ENCODE measurements around the gene GLDC.

The GLDC gene

DNA sequence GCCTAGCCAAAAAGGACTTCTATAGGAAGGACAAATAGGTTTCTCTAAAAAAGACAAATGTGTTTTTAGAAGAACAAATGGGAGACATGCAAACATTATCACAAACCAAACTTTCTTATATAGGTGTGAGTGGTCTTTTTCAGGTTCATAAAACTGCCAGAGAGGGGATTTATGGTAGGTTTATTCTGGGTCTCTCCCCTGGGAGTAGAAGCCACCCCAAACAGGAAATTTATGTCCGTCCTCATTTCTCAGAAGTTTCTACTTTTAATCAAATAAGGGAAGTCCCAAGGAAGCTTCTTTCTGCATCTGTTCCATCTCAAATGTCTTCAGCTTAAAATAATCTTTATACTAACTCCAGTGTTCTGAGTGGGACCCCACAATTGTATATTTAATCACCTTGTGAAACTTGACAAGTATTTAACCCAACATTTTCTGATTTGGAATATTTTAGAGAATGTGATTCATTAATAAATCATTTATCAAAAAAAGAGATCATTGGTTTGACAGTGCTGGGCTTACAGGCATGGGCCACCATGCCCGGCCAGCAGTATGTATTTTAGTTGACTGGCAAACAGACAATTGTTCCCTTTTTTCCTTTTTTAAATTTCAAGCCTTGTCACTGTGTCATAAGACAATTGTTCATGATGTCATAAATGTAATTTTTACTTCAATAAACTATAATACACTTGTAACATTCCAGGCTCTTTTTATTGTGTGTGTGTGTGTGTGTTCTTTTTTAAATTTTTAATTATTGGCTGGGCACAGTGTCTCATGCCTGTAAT, 44.6 kb upstream of the GLDC start:
- peak overlapping the region; percentile 47 for H3K4me3 ChIP-seq (ENCODE audit: low read length)
- peak overlapping the region; percentile 79 for H3K4me2 ChIP-seq (ENCODE audit: low read length)
- no peaks in the 10 kb centered on the region for H3K79me2 ChIP-seq (ENCODE audit: low read length)
- no peaks in the 10 kb centered on the region for H3K9me3 ChIP-seq (ENCODE audit: insufficient read depth, low read length)
- peaks cover 3% of the 10 kb centered on the region for H3K36me3 ChIP-seq (replicated peaks; ENCODE audit: low read depth, low read length)
- no peaks in the 10 kb centered on the region for H4K20me1 ChIP-seq (ENCODE audit: insufficient read depth, low read length)
- H3K27me3 ChIP-seq (ENCODE audit: low read depth, low read length) = no peaks in the 10 kb centered on the region
- TF ChIP-seq EZH2phosphoT487 (IDR thresholded peaks at IDR 0.05; ENCODE audit: low read depth) = no peak
- H3K27ac ChIP-seq (ENCODE audit: low read length) = peak overlapping the region; percentile 79
- peaks cover 39% of the 10 kb centered on the region for H3K4me1 ChIP-seq (ENCODE audit: low read length)
- peak overlapping the region; percentile 51 for H3K9ac ChIP-seq (ENCODE audit: low read length)
- H2AFZ ChIP-seq (ENCODE audit: low read depth, low read length) = no peak overlapping the region

DNA sequence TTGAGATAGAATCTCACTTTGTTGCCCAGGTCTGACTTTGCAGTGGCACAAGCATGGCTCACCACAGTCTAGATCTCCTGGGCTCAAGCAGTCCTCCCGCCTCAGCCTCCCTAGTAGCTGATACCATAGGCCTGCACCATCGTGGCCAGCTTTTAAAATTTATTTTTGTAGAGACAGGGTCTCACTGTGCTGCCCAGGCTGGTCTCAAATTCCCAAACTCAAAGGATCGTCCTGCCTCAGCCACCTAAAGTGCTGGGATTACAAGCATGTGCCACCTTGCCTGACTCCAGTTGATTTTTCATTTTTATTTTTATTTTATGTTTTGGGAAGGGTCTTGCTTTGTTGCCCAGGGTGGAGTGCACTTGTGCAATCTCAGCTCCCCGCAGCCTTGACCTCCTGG, 41.7 kb upstream of the GLDC start:
- Histone ChIP-seq H3K4me2 (ENCODE audit: low read length) (no peak overlapping the region), H2AFZ (ENCODE audit: low read depth, low read length) (no peak overlapping the region)
- TF ChIP-seq, protein P1, sequence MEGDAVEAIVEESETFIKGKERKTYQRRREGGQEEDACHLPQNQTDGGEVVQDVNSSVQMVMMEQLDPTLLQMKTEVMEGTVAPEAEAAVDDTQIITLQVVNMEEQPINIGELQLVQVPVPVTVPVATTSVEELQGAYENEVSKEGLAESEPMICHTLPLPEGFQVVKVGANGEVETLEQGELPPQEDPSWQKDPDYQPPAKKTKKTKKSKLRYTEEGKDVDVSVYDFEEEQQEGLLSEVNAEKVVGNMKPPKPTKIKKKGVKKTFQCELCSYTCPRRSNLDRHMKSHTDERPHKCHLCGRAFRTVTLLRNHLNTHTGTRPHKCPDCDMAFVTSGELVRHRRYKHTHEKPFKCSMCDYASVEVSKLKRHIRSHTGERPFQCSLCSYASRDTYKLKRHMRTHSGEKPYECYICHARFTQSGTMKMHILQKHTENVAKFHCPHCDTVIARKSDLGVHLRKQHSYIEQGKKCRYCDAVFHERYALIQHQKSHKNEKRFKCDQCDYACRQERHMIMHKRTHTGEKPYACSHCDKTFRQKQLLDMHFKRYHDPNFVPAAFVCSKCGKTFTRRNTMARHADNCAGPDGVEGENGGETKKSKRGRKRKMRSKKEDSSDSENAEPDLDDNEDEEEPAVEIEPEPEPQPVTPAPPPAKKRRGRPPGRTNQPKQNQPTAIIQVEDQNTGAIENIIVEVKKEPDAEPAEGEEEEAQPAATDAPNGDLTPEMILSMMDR (IDR thresholded peaks at IDR 0.05; ENCODE audit: low read depth, low read length) = no peak
- TF ChIP-seq EZH2phosphoT487 (IDR thresholded peaks at IDR 0.05; ENCODE audit: low read depth) = no peak

GRCh38 chr9:6686396-6686795, 40.9 kb upstream of the GLDC start:
- no peaks in the 10 kb centered on the region for H4K20me1 ChIP-seq (ENCODE audit: insufficient read depth, low read length)
- H3K9me3 ChIP-seq (ENCODE audit: insufficient read depth, low read length) = no peaks in the 10 kb centered on the region
- no peak overlapping the region for H2AFZ ChIP-seq (ENCODE audit: low read depth, low read length)
- H3K4me1 ChIP-seq (ENCODE audit: low read length) = peaks cover 50% of the 10 kb centered on the region
- peaks cover 18% of the 10 kb centered on the region for H3K79me2 ChIP-seq (ENCODE audit: low read length)
- no peak for TF ChIP-seq EZH2phosphoT487 (IDR thresholded peaks at IDR 0.05; ENCODE audit: low read depth)
- TF ChIP-seq, protein P1 (IDR thresholded peaks at IDR 0.05; ENCODE audit: low read depth, low read length) = peak; percentile 60
- 0 out of 2 replicates have a peak overlapping the region, but pooled peaks have one; percentile 36 for H3K4me2 ChIP-seq (ENCODE audit: low read length)
- no peaks in the 10 kb centered on the region for H3K27me3 ChIP-seq (ENCODE audit: low read depth, low read length)
- no peak overlapping the region for H3K4me3 ChIP-seq (ENCODE audit: low read length)
- H3K36me3 ChIP-seq (replicated peaks; ENCODE audit: low read depth, low read length) = peaks cover 10% of the 10 kb centered on the region
- peak overlapping the region; percentile 39 for H3K27ac ChIP-seq (ENCODE audit: low read length)
- no peak overlapping the region for H3K9ac ChIP-seq (ENCODE audit: low read length)

More for the DNA sequence above, 41.7 kb upstream of the GLDC start:
- Histone ChIP-seq H3K36me3 (replicated peaks; ENCODE audit: low read depth, low read length) (peaks cover 10% of the 10 kb centered on the region), H3K4me1 (ENCODE audit: low read length) (peaks cover 50% of the 10 kb centered on the region), H3K9me3 (ENCODE audit: insufficient read depth, low read length) (no peaks in the 10 kb centered on the region), H3K4me3 (ENCODE audit: low read length) (no peak overlapping the region), H3K27me3 (ENCODE audit: low read depth, low read length) (no peaks in the 10 kb centered on the region), H3K79me2 (ENCODE audit: low read length) (peaks cover 18% of the 10 kb centered on the region), H4K20me1 (ENCODE audit: insufficient read depth, low read length) (no peaks in the 10 kb centered on the region), H3K27ac (ENCODE audit: low read length) (no peak overlapping the region), H3K9ac (ENCODE audit: low read length) (no peak overlapping the region)

GRCh38 chr9:6681957-6682501, 36.5 kb upstream of the GLDC start:
- H3K79me2 ChIP-seq (ENCODE audit: low read length) = peaks cover 18% of the 10 kb centered on the region
- peak overlapping the region; percentile 82 for H3K4me3 ChIP-seq (ENCODE audit: low read length)
- peak overlapping the region; percentile 83 for H3K4me2 ChIP-seq (ENCODE audit: low read length)
- H4K20me1 ChIP-seq (ENCODE audit: insufficient read depth, low read length) = no peaks in the 10 kb centered on the region
- H3K27me3 ChIP-seq (ENCODE audit: low read depth, low read length) = no peaks in the 10 kb centered on the region
- H2AFZ ChIP-seq (ENCODE audit: low read depth, low read length) = no peak overlapping the region
- TF ChIP-seq, protein P1 (IDR thresholded peaks at IDR 0.05; ENCODE audit: low read depth, low read length) = no peak
- TF ChIP-seq EZH2phosphoT487 (IDR thresholded peaks at IDR 0.05; ENCODE audit: low read depth) = no peak
- H3K9ac ChIP-seq (ENCODE audit: low read length) = peak overlapping the region; percentile 90
- H3K9me3 ChIP-seq (ENCODE audit: insufficient read depth, low read length) = no peaks in the 10 kb centered on the region
- peaks cover 28% of the 10 kb centered on the region for H3K4me1 ChIP-seq (ENCODE audit: low read length)
- peak overlapping the region; percentile 99 for H3K27ac ChIP-seq (ENCODE audit: low read length)
- peaks cover 7% of the 10 kb centered on the region for H3K36me3 ChIP-seq (replicated peaks; ENCODE audit: low read depth, low read length)

Data from OCI-LY3 (cell line).